ENCODE data around the gene MINDY4.

- TF ChIP-seq POLR2A (IDR thresholded peaks at IDR 0.05) (no peak), POLR2AphosphoS5 (IDR thresholded peaks at IDR 0.05) (no peak)
- TF ChIP-seq, protein P1, sequence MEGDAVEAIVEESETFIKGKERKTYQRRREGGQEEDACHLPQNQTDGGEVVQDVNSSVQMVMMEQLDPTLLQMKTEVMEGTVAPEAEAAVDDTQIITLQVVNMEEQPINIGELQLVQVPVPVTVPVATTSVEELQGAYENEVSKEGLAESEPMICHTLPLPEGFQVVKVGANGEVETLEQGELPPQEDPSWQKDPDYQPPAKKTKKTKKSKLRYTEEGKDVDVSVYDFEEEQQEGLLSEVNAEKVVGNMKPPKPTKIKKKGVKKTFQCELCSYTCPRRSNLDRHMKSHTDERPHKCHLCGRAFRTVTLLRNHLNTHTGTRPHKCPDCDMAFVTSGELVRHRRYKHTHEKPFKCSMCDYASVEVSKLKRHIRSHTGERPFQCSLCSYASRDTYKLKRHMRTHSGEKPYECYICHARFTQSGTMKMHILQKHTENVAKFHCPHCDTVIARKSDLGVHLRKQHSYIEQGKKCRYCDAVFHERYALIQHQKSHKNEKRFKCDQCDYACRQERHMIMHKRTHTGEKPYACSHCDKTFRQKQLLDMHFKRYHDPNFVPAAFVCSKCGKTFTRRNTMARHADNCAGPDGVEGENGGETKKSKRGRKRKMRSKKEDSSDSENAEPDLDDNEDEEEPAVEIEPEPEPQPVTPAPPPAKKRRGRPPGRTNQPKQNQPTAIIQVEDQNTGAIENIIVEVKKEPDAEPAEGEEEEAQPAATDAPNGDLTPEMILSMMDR (IDR thresholded peaks at IDR 0.05), result no peak
Observed at GRCh38 chr7:30858576-30858975, 87.4 kb downstream of the MINDY4 start.
